ENCODE data around the gene RCVRN.
A peak's percentile ranks its signal among the peaks of the same experiment; 100 is the strongest.
"Not testable (repeated sequence)": the region's sequence is repeated elsewhere in the genome, so short reads cannot be mapped to it uniquely, and the experiment has no call there.

Gene RCVRN

DNA sequence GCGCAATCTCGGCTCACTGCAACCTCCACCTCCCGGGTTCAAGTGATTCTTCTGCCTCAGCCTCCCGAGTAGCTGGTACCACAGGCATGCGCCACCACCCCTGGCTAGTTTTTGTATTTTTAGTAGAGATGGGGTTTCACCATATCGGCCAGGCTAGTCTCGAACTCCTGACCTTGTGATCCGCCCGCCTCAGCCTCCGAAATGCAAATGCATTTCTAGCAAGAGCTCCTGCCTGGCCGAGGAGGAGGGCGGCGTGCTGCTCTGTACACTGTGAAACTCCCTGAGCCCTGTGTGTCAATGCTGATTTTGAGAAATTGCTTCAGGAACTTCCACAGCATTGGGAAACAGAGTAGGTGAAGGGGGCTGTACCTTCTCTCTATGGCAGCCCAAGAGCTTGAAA is 16.1 kb upstream of the RCVRN start:
- DNase-seq, result not testable (repeated sequence)

DNA sequence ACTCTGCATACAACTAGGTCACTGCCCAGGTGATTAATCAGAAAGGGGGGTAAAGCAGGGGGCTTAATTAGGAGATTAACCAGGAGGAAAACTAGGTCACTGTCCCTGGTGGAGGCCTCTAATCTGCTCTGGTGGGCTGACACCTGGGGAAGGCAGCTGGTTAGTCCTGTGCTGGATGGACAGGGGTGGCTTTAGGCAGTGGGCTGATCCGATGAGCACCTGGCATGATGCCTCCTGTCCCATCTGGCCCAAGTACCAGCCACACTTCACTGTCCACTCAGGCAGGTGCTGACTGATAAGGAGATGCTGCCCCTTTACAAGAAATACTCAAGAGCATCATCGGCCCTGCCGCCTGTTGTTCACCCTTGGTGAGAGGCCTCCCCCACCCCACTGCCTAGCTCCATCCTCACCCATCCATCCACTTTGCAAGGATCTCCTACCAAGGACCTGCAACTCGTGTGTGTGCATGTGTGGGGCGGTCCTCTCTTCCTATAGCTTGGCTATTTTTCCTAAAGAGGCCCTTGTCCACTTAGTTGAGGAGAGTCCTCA is 13.8 kb upstream of the RCVRN start:
- no peak for DNase-seq

DNA sequence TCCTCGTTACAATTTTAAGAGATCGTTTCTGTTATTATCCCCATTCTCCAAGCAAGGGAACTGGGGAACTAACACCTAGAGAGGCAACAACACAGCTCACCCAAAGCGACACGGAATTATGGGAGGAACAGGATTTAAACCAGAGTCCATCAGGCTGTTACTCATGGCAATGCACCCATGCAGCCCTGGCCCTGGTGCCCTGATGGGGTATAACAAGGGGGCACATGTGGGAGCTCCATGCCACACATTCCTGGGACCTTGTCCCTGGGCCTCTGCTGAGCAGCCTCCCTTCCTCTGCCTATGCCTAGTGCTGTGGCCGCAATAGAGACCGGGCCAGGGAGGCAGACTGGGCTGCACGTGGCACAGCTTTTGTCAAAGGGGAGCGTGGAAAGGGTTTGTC is 13.3 kb upstream of the RCVRN start:
- DNase-seq, result no peak

DNA sequence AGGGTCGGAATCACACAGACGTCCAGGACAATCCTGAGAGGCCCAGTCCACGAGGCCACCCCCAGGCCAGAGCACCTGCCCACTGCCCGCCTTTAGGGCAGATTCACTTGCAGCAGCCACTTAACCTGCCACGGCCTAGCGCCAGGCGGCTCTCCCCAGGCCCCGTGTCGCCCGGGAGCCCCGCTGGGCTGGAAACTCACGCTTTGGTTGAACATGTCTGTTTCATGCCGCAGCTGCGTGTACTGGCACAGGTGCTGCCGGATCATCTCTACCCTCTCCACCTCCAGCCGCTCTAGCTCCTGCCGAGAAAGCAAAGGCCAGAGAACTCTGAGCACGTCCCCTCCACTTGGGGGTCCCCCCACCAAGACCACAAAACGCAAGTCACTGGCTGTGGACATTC is 12.7 kb upstream of the RCVRN start:
- no peak for DNase-seq

DNA sequence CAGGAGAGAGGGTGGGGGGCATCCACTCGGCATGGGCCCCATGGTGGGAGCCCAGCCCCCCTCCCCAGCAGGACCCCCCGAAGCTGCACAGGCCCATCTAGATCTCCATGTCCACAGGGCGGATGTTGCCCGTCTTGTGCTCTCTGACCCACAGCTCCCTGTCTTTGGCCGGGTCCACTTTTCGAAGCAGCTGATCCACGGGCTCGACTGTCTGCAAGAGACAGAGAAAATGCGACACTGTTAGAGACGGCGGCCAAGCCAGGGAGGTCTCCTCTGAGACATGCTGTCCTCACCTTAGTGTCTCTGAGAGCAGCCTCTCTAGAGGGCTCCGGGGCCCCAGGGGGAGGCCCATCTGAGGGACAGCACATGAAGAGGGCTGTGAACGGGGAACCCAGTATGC is 12.1 kb upstream of the RCVRN start:
- DNase-seq, result no peak

DNA sequence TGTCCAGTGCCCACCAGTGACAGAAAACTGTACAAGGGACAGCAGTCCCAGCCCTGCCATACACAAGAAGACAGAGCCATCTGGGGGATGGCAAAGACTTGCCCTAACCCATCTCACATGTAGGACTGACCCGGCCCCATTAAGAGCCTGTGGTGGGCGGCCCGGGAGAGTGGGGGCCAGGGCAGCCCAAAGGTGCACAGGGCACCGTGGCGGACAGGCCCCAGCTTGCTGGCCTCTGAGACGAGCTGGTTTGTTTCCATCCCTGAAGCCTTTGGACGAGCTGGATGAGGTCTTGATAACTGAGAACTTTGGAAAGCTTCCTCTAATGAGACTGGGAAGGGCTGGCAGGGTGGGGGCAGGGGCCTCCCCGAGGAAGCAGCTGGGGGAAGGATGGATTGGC is 11.0 kb upstream of the RCVRN start:
- no peak for DNase-seq

DNA sequence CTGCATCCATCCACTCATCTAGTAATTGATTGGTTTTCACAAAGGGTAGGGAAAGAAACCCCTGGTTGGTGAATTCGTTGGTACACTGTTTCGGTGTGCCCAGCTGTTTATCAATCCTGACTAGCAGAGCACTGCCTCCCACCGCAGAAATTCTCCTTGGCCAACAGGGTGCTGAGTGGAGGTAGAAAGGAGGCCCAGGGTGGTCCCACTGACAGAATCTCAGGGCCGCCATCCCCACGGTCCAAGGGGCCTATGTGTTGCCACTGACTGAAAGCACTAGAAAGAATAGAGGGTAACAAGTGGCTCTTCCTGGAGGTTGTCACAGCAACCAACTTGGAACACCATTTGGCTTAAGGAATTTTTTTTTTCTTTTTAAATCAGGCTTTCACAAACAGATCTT is 8.4 kb upstream of the RCVRN start:
- no peak for DNase-seq

DNA sequence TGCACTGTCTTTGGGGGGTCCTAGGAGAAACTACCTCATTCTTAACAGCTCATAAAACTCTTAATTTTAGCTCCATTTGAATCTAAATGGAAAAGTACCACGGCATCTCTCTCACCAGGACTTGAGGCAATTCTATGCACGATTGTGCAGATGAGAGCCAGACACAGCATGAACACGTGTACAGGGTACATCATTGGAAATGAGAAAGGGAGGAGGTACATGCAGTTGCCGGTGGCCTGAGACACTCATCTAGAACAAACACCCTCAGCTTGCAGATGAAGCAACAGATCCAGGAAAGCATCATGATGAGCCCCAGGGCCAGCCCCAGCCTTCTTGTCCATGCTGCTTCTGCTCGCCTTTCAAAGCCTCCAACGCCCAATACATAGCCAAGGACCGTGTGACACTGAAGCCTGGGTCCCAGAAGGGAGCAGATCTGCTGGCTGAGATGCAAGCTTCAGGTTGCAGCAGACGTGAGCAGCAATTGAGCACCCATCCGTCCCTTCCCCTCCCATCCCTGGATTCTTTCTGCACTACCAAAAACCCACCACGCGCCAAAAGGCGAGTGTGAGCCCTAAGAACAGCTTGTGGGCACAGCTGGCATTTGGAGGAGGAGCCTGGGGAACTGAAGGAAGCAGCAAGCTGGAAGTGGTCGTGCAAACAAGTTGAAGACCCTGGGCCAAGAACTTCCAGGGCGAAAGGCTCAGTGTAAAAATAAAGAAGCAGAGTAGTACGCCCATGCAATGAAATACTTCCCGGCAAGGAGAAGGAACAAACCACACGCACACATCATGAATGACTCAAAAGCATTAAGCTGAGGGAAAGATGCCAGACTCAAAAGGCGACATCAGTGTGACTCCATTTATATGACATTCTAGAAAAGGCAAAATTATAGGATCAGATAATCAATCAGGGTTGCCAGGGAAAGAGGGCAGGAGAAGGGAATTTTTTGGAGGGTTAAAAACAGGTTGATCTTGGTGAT is 7.3 kb upstream of the RCVRN start:
- DNase-seq, result no peak

DNA sequence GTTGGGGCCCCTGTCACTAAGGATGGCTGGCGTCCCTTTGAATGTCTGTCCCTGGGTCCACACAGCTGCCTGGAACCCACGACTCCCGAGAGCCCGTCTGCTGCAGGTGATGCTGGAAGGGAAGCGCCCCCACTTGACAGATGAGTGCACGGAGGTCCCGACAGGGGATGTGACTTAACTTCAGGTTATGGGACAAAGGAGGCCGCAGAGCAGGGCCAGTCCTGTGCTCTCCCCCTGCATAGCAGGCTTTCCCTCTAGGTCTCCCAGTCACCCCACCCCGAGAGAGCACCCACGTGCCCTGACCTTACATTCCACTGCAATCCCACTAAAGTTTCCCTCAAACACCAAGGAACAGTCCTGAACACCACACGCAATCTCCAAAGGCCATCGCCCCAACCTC is 6.0 kb upstream of the RCVRN start:
- no peak for DNase-seq

DNA sequence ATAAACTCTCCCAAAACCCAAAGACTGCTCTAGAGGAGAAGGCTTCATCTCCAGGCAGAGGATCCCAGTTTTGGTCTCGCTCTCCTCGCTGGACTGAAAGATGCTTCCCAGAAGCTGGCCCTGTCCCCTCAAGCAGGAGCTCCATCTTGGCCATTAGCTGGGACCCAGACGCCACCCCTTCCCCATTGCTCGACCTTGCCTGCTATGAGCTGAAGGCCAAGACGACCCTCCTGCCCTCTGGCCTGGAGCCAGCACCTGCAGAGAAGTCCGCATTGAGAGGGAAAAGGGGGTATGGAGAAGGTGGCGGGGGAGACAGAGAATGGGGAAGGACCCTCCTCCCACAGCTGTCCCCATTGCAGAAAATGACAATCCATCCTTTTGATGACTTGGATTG is 3.6 kb upstream of the RCVRN start:
- no peak for DNase-seq

DNA sequence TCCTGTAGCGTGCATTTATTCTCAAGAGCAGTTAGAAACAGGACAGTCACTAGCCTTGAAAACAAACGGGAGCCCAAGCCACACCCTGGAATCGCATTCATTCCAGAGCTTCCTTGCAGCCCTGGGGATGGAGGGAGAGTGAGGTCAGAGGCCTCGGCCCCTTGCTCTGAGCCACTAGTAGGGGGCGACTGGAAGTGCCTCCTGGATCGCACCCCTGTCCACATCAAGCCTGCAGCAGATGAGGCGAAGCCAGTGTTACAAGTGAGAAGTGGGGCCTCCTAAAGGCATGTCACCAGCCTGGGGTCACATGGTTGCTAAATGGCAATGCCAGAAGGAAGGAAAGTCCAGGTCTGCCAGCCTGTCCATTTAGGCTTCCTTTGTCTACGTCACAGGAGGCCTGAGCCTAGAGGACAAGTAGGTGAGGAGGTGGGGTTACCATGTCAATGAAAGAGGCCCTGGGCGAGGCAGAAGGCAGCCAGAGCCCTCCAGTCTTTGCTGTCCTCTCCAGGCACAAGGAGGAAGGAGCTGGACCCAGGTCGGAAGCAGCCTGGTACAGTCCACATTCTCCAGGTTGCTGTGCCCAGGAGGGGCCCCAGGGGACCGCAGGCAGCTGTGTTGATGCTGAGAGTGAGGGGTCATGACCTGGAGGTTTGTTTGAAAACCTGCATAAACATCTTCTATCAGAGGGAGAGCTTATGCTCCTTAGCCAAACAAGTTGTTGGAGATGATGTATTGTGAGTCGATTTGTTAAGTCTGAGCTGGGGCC is 3.0 kb upstream of the RCVRN start:
- DNase-seq, result no peak

DNA sequence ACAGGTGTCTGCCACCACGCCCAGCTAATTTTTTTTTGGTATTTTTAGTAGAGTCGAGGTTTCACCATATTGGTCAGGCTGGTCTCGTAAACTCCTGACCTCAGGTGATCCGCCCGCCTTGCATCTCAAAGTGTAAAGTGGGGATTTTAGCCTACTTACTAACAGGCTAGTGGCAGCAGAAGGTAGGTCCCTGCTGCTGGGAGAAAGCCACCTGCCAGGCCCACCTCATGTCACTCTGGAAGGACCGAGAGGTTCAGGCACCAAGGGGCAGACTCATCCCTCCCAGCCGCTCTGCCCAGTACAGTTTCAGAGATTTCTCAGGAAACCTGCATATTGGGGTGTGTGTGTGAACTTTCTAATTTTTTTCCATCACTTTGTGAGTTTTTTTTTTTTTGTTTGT is 2.1 kb upstream of the RCVRN start:
- DNase-seq, result no peak

DNA sequence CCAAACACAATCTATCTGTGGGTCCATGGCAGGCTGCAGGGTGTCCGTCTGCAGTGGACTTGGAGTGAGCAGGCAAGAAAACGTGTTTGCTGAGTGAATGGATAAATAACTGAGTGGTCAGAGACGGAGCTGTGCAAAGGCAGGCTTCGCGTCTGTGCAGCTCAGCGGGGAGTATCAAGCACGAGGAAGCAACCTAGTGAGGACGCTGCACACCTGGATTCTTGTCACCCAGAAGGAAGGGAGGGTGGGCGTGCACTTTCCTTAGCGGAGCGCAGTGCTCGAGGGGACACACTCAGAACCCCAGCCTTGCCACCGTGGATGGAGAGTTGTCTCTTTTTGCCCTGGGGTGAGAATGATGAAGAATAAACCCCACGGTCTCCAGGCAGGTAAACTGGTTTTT is 1.5 kb upstream of the RCVRN start:
- DNase-seq, result no peak

DNA sequence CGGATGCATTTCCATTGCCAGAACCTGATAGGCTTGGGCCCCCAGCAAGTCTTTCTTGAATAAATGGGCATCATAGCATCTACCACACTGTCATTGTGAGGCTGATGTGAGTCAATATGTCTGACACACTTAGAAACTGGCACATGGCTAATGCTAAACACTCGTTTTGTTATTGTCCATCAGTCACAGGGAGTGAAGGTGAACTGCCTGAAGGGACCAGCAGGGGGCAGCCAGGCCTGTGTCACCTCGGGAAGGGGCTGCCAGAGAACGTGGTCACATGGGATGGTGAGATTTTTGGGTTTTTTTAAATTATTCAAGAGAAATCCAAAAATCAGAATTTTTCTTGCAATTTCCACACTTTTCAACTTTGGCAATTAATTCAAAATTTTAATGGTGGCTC is 831 bp upstream of the RCVRN start:
- DNase-seq, result peak; percentile 81

DNA sequence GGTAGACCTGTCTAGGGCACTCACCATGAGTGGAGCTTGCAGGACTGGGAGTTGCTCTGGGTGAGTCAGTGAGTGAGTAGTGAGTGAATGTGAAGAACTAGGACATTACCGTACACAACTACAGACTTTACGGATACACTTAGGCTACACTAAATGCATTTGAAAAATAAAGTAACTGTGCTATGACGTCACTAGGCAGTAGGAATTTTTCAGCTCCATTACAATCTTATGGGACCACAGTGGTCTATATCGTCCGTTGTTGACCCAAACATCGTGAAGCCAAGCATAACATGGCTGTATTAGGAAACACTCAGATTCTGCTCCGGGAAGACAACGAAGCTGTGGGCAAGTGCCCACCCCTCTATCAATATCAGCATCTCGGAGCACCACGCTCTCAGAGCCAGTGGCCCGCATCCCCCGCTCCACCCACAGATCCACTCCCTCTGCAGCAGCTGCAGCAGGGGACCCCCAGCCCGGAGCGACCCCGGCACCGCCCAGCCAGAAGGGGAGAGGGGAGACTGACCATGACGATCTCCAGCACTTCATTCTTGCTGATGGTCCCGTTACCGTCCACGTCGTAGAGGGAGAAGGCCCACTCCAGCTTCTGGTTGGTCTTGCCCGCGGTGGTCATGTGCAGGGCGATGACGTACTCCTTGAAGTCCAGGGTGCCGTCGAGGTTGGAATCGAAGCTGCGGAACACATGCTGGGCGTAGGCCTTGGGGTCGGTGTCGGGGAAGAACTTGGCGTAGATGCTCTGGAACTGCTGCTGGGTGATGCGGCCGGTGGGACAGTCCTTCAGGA is 594 bp downstream of the RCVRN start:
- no peak for DNase-seq

DNA sequence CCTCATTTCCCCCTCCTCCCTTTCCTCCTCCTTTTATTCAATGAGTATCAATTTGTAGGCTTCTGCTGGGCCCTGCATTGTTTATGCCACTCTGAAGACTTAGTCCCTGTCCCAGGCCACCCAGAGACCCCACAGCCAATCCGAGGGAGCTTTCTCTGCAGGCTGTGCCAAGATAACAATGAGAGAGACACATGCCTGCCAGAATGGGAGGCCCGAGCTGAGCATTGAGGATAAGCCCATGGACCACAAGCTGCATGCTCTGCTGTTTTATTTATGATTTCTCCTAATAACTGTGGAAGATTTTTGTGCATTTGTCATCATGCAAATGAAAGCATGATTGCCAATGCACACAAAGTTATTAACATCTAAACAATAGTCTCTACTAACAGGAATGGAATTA is 3.0 kb downstream of the RCVRN start:
- no peak for DNase-seq

DNA sequence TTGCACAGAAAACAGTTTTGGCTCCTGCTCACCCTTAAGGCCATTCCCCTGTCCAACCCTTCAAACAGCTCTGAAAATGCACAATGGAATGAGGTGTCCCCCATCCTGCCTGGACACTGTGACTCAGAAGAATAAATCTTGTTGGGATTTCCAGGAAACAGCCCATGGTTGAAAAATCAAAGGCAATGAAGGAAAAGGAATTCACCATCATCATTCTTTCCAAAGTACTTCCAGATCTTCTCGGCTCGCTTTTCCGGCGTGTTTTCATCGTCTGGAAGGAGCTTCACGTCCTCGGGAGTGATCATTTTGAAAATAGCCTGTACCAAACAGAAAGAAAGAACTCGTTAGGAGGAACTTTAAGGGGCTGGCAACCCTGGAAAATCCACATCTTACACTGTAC is 4.3 kb downstream of the RCVRN start:
- no peak for DNase-seq

DNA sequence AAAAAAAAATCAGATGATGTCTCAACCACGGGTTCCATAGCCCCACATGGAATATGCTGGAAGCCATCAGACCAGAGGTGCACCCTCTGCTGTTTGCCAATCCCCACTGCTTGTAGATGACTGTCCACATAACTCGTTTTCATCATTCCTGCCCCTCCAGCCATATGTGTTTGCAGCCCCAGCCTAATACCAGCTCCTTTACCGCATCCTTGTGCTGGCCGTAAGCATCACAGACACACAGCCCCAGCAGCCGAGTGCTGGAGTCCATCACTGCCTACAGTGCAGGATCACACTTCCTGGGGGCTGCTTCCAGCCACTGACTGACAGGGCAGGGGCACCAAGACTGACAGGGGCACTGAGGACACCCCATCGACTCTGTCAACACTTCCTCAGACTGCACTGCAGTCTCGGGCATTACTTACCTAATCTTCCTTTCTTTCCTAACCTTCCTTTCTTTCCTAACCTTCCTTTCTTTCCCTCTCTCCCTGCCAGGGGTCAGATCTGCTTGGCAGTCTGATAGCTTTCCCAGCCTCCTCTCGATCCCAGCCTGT is 5.0 kb downstream of the RCVRN start:
- DNase-seq, result no peak

DNA sequence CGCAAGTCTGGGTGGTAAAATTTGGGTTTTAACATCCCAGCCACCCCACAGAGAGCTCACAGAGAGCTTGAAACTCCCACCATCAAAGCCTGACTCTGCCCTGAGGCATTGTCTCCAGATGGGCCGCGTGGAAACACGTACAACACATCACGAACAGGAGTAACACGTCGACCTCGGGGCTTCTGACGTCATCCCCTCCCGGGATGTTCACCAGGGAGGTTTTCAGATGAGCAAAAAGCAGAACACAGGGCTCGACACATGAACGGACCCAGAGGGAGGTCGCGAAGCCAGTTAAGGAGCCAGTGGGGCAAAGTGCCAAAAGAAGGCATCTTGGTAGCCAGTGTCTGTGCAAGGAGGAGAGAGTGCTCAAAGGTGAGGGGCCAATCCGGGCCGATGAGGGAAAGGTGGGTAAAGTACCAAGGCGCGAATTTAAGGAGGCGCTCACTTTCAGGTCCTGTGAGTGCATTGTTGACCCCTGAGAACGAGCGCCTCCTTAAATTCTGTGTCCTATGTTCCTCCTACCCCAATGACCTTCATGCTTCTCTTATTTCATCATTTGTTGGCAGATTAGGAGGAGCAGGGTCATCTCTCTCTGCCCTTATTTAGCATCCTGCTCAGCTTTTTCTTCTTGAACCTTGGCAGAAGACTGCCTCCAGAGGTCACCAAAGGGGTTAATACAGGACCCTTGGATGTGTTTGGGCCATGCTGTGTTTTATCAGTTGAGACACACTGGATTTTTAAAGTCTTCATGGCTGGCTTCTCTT is 5.6 kb downstream of the RCVRN start:
- no peak for DNase-seq

DNA sequence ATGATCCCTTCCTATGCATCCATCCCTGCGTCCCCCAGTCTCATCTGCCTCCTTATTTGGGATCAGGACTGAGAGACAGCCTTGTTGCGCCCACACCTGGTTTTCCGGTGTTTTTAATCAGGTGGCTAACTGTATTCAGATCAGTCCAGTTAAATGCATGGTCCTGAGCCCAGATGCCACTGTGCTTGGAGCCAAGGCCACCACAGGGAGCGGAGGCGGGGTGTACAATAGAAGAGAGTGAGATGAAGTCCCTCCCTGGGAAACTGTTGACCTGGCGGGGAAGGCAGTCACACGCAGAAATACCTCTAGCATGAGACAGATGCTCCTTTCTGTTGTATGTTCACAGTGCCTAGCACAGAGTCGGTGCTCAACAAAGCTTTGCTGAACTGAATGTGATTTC is 6.3 kb downstream of the RCVRN start:
- DNase-seq, result no peak

DNA sequence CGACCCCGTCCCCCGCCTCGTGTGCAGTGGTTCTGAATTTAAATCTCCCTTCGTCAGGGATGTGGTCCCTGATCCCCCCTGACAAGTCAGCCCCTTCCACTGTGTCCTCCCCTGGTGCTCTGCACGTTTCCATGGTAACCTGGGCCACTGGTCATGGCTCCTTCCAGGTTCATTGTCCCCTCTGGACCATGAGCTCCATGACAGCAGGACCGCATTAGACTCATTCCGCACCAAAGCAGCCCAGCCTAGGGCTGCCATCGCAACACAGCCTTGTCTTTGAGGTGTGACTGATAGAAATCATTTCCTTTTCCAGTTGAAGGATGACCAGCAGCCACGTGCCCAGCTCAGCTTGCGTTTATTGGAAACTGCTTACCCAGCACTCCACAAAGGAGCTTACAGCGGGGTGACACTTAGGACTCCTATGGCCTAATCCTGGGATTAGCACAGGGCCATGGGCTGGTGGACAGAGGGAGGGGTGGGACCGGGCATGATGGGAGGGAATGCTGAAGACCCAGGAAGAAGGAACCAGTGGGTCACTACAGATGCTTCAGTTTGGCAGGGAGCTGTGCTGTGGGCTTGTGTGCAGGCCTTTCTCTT is 7.6 kb downstream of the RCVRN start:
- DNase-seq, result no peak

DNA sequence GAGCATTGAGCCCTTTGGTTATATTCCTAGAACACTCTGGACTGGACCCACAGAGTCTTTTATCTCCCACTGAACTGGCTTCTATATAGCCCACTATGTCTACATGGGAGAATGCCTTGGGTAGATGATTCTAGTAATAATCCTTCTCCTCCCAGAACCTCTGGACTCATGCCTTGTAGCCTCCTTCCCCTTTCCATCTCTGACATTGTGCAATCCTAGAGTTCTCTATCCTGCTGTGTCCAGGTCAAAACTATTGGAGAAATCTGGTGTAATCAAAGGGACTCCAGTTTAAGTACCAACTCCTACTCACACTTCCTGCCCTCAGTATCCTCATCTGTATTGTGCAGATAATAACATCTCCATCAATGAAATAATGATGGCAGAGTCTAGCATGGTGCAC is 9.1 kb downstream of the RCVRN start:
- no peak for DNase-seq

All from islet precursor cell (in vitro differentiated cells).